Retinal pigment epithelial cell (primary cell): ENCODE data around the gene SMIM5.

Experiments
- DNase-seq: peaks from one replicate; pipeline ENCODE4 v3.0.0-alpha.2; 2010; ENCODE audit warnings: low read depth
- H3K4me3 ChIP-seq: 2 replicates; pipeline ENCODE4 v1.5.1; 2011; ENCODE audit warnings: mild to moderate bottlenecking, low read length, control low read depth, moderate library complexity
- CTCF ChIP-seq: conservative IDR thresholded peaks from 2 replicates; pipeline ENCODE4 v1.5.1; 2011; ENCODE audit warnings: low read depth, low read length, control low read depth, inconsistent platforms

The SMIM5 gene

GRCh38 chr17:75652341-75652740 is 19.1 kb downstream of the SMIM5 start:
- H3K4me3 ChIP-seq: no peak overlapping the region
- no peak for DNase-seq
- TF ChIP-seq CTCF: no peak

DNA sequence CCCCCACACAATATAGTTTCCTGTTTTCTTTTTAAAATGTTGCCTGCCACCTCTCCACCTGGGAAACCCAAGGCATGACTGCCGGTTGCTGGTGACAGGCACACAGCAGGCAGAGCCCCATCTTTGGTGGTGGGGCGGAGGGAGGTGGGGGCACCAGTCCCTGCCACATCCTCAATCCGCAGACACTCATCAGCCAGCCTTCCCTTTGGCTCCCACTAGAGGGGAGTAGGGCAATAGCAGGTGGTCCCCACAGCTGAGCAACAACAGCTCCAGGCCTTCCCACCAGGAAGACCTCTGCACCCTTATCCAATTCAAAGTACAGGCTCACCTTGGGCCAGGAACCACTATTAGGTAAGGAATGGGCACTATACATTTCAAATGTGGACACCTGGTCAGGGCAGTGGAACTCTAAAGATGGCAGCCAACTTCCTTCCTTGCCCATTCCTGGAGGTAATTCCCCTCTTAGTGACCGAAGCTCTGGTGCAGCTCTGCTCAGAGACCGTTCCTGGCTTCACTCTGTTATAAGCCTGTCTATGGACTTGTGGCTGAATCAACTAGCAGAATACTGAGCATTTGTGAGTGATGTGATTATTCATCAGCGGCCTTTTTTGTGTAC is 19.8 kb downstream of the SMIM5 start:
- no peak overlapping the region for H3K4me3 ChIP-seq
- no peak for DNase-seq
- peak; percentile 94 for TF ChIP-seq CTCF

DNA sequence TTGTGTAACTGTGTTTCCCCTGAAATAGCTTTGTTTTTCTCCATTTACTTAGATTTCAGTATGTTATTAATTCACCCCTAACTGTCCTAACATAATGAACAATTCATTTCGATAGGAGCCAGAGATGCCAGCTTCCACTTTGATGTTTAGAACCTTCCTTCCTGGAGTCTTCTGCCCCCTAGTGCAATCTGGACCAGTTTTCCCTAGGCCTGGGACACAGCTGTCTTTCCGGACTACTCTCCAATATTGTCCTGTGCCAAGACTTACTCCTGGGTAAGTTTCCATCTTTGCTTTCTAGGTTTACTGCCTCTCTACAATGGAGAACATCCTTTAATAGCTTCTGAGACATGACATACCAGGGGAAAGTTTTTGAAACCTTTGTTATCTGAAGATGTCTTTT is 20.9 kb downstream of the SMIM5 start:
- TF ChIP-seq CTCF: no peak
- no peak overlapping the region for H3K4me3 ChIP-seq
- no peak for DNase-seq

GRCh38 chr17:75658237-75658636 is 25.0 kb downstream of the SMIM5 start:
- DNase-seq: no peak
- H3K4me3 ChIP-seq: no peak overlapping the region
- no peak for TF ChIP-seq CTCF

- no peak for DNase-seq
- no peak for TF ChIP-seq CTCF
- H3K4me3 ChIP-seq: no peak overlapping the region
These were observed 28.3 kb downstream of the SMIM5 start for GRCh38 chr17:75661531-75661930.

GRCh38 chr17:75662511-75662910 is 29.3 kb downstream of the SMIM5 start:
- no peak for DNase-seq
- no peak overlapping the region for H3K4me3 ChIP-seq
- no peak for TF ChIP-seq CTCF

- no peak overlapping the region for H3K4me3 ChIP-seq
- no peak for TF ChIP-seq CTCF
- DNase-seq: no peak
These were observed 30.9 kb downstream of the SMIM5 start for GRCh38 chr17:75664099-75664549.
